Kidney (tissue), 14 donors: ENCODE results near the gene PDZD2. TPM values are rescaled to one million over a fixed set of nuclear protein-coding genes. Genes with fewer than 3 reads are reported as not detected.

Source experiments
- DNase-seq, 5 donors: peaks; one replicate each; pipeline ENCODE4 v3.0.0-alpha.2; 2013 to 2020
- FAIRE-seq: peaks from 2 replicates; lab custom pipeline; 2012; peaks lifted over from hg19 to GRCh38; lab: Jason Lieb, UNC
- H3K27ac ChIP-seq, 2 donors: one replicate each; pipeline ENCODE4 v1.7.0; 2013; ENCODE audit warnings: low read depth in 2 of 2, low read length in 2 of 2, inconsistent platforms in 1 of 2
- H3K27me3 ChIP-seq: one replicate; pipeline ENCODE4 v1.7.1; 2013; ENCODE audit warnings: low read length, inconsistent platforms; ENCODE audit not compliant: control insufficient read depth, insufficient read depth
- H3K36me3 ChIP-seq, 3 donors: one replicate each; pipeline versions ENCODE4 v1.7.0 to v1.7.1; 2013; ENCODE audit warnings: low read length in 3 of 3, control low read depth in 1 of 3, inconsistent platforms in 1 of 3; ENCODE audit not compliant: insufficient read depth in 3 of 3, control insufficient read depth in 2 of 3
- H3K4me1 ChIP-seq, 3 donors: one replicate each; pipeline versions ENCODE4 v1.7.0 to v1.7.1; 2013; ENCODE audit warnings: low read length in 3 of 3, inconsistent platforms in 1 of 3, low read depth in 1 of 3; ENCODE audit not compliant: control insufficient read depth in 2 of 3, insufficient read depth in 2 of 3
- H3K4me3 ChIP-seq, 3 donors: one replicate each; pipeline versions ENCODE4 v1.7.0 to v1.8.1; 2013; ENCODE audit warnings: low read length in 3 of 3, control low read depth in 1 of 3, inconsistent platforms in 1 of 3
- H3K9ac ChIP-seq, 3 donors: one replicate each; pipeline versions ENCODE4 v1.7.0 to v1.7.1; 2013; ENCODE audit warnings: low read length in 3 of 3, control low read depth in 1 of 3, inconsistent platforms in 1 of 3
- H3K9me3 ChIP-seq, 3 donors: one replicate each; pipeline versions ENCODE4 v1.7.0 to v1.7.1; 2013; ENCODE audit warnings: low read length in 3 of 3, control low read depth in 1 of 3, inconsistent platforms in 1 of 3; ENCODE audit not compliant: control insufficient read depth in 2 of 3, insufficient read depth in 1 of 3
- CTCF ChIP-seq: IDR thresholded peaks from 3 replicates; pipeline ENCODE4 v1.5.1; 2012; ENCODE audit warnings: mild to moderate bottlenecking, moderate library complexity, borderline replicate concordance; ENCODE audit not compliant: insufficient read depth; ENCODE audit errors: extremely low read depth
- intact Hi-C: fragments of 100-400 bp; cut with DNase I; formaldehyde crosslinking; loops from one replicate; pipeline ENCODE4 v1.11.1; 2022
- polyA plus RNA-seq: library from polyadenylated mRNA; stranded (reverse); fragments of 350-450 nt; fragmentation: Illumina TruSeq; extraction: RNeasy Lipid Tissue Mini Kit (QIAGEN cat#74804); gene quantifications from one replicate; pipeline ENCODE4 v1.2.3, GENCODE V29; 2014; ENCODE audit warnings: low read depth, low replicate concordance; ENCODE audit not compliant: insufficient read depth
- total RNA-seq: library from RNA; stranded (reverse); fragmentation: NEBNext Ultra II Directional; extraction: Animal tissue kit (Norgen Biotek cat#: 25700); gene quantifications from one replicate; pipeline ENCODE4 v1.2.1, GENCODE V29; 2021
- donor health status: control.
- donor health status: control.
- donor health status: control.
- donor health status: control.
- donor health status: control.
- donor health status: DM: yes; HTN: yes; CAD: no.
- donor health status: Normal renal cell carcinoma (clear cell type).

The PDZD2 gene
- total and polyA plus RNA-seq, 2 donors from 2014 or later = 6.2 to 14.8 TPM

GRCh38 chr5:31995006-31995405 lies 356.1 kb downstream of the PDZD2 start:
- Histone ChIP-seq H3K4me3 (no peak overlapping the region), H3K27ac (no peak overlapping the region), H3K9me3 (no peaks in the 10 kb centered on the region), H3K9ac (no peak overlapping the region), H3K36me3 (peaks cover 0 to 2% (median 0%) of the 10 kb centered on the region in 3 donors), H3K27me3 (no peaks in the 10 kb centered on the region), H3K4me1 (peaks cover 0 to 2% (median 0%) of the 10 kb centered on the region in 3 donors)
- intact Hi-C loops = no loop called here
- TF ChIP-seq CTCF = no peak
- no peak for FAIRE-seq
- DNase-seq = no peak

- Histone ChIP-seq H3K27me3 (no peaks in the 10 kb centered on the region), H3K4me3 (no peak overlapping the region), H3K27ac (no peak overlapping the region), H3K9ac (no peak overlapping the region), H3K9me3 (no peaks in the 10 kb centered on the region), H3K4me1 (peaks cover 0 to 2% (median 0%) of the 10 kb centered on the region in 3 donors), H3K36me3 (peaks cover 0 to 4% (median 0%) of the 10 kb centered on the region in 3 donors)
- no peak for TF ChIP-seq CTCF
- DNase-seq (no peak), FAIRE-seq (no peak)
- intact Hi-C loops = no loop called here
Observed at GRCh38 chr5:31995714-31996113, 356.8 kb downstream of the PDZD2 start.

GRCh38 chr5:31996909-31997308 lies 358.0 kb downstream of the PDZD2 start:
- H3K27me3 ChIP-seq = no peaks in the 10 kb centered on the region
- FAIRE-seq (no peak), DNase-seq (peak in 1 of 5 donors; percentile 15)
- no peaks in the 10 kb centered on the region for H3K9me3 ChIP-seq
- TF ChIP-seq CTCF = no peak
- intact Hi-C loops = no loop called here
- peaks cover 0 to 2% (median 0%) of the 10 kb centered on the region in 3 donors for H3K4me1 ChIP-seq
- H3K36me3 ChIP-seq = peaks cover 0 to 4% (median 0%) of the 10 kb centered on the region in 3 donors
- H3K27ac ChIP-seq = no peak overlapping the region
- no peak overlapping the region for H3K4me3 ChIP-seq
- no peak overlapping the region for H3K9ac ChIP-seq

- intact Hi-C loops = no loop called here
- Histone ChIP-seq H3K27ac (no peak overlapping the region), H3K36me3 (peaks cover 0 to 6% (median 3%) of the 10 kb centered on the region in 3 donors), H3K9ac (no peak overlapping the region), H3K9me3 (no peaks in the 10 kb centered on the region), H3K27me3 (no peaks in the 10 kb centered on the region), H3K4me1 (no peaks in the 10 kb centered on the region), H3K4me3 (no peak overlapping the region)
- DNase-seq (no peak), FAIRE-seq (no peak)
- no peak for TF ChIP-seq CTCF
Observed at GRCh38 chr5:31999470-31999869, 360.5 kb downstream of the PDZD2 start.
